Measurements from ENCODE around the gene FBXO10. TPM values are rescaled to one million over a fixed set of nuclear protein-coding genes. Genes with fewer than 3 reads are reported as not detected.

FBXO10 gene
- total RNA-seq, 4 donors from 2014 or later: 2.8 to 12.9 (median 9.4) TPM; not detected in 1

DNA sequence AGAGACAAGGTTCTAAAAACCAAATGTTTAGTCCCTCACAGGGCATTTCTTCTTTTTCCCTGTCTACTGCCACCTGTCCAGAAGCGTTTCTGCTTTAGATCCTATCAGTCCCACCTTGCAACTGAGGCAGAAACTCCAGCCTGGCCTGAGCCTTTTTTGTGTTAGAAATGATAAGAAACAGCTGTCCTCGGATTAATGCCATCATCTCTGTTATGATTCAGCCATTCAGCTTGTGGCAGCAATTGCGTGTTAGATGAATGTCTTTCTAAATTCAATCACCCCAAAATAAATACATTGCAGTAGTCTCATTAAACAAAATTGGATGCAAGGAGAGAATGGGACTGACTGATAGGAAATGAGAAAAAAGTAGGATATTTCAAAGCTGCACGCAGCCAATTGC is 46.3 kb upstream of the FBXO10 start:
- TF ChIP-seq POLR2A (IDR thresholded peaks at IDR 0.05) (no peak), CTCF (IDR thresholded peaks at IDR 0.05) (no peak)
- H3K4me3 ChIP-seq: no peak overlapping the region
- DNase-seq: no peak
- intact Hi-C loops (cut with DNase I; ENCODE audit: low total_unique reads): no loop called here
- H3K27me3 ChIP-seq: no peaks in the 10 kb centered on the region
- no peaks in the 10 kb centered on the region for H3K4me1 ChIP-seq
- H3K27ac ChIP-seq: no peak overlapping the region
- H3K9me3 ChIP-seq: no peaks in the 10 kb centered on the region
- no peaks in the 10 kb centered on the region for H3K36me3 ChIP-seq

DNA sequence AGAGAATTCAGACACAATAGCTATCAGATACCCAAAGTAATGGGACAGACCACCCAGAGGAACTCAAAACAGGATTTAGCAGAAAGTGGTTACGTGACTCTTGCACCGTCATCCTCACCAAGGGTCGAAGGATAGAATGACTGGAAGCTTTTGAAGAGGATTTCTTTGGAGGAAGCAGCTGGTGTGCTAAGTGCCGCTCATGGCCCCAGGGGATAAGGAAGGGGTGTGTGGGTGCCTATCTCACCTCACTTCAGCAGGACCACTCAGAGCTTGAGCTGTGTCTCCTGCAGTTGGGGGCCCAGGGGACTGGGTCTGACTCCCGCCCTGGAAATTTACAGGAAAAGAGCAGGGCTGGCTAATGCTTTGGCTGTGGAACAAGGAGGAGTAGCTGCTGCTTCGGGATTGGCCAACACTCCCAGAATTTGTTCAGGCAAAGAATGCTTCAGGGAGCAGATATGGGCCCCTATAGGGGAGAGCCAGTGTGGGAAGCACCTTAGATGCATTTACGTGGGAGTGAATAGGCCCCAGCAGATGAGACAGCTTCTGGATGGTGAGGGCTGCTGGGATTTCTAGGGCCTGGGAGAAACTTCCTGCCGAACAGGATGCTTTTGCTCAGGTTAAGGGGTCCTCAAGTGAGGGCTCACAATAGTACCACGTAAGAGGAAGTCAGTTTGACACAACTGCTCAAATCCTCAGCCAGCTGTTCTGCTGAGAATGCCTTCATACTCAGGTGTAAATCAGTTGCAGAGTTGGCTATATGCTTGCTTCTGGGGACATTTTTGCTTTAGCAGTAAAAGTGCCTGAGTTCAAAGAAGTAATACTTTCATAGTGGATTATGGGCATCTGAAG is 45.3 kb upstream of the FBXO10 start:
- no peak for DNase-seq
- no peak overlapping the region for H3K27ac ChIP-seq
- H3K36me3 ChIP-seq: no peaks in the 10 kb centered on the region
- H3K27me3 ChIP-seq: no peaks in the 10 kb centered on the region
- no peaks in the 10 kb centered on the region for H3K4me1 ChIP-seq
- no peak overlapping the region for H3K4me3 ChIP-seq
- intact Hi-C loops (cut with DNase I; ENCODE audit: low total_unique reads): no loop called here
- TF ChIP-seq POLR2A (IDR thresholded peaks at IDR 0.05): no peak
- TF ChIP-seq CTCF (IDR thresholded peaks at IDR 0.05): no peak
- no peaks in the 10 kb centered on the region for H3K9me3 ChIP-seq

DNA sequence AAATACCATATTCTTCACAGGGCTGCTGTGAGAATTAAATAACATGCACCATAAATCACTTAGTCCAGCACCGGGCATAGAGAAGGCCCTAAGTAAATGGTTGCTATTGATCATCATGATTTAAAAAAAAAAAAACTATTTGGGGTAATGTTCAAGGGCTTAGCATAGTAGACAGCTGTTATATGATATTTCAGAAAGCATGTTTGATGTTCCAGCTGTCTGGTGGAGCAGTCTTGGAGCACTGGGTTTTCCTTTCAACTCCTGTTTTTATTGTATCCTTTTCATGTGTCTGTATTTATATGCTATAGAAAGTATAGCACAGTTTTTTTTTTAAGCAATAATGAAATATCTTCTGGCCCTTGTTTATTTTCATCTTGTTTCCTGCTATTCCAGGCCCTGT is 44.2 kb upstream of the FBXO10 start:
- no peaks in the 10 kb centered on the region for H3K36me3 ChIP-seq
- TF ChIP-seq POLR2A (IDR thresholded peaks at IDR 0.05) (no peak), CTCF (IDR thresholded peaks at IDR 0.05) (no peak)
- intact Hi-C loops (cut with DNase I; ENCODE audit: low total_unique reads): no loop called here
- H3K4me1 ChIP-seq: no peaks in the 10 kb centered on the region
- no peaks in the 10 kb centered on the region for H3K27me3 ChIP-seq
- H3K4me3 ChIP-seq: no peak overlapping the region
- no peak for DNase-seq
- H3K27ac ChIP-seq: no peak overlapping the region
- H3K9me3 ChIP-seq: no peaks in the 10 kb centered on the region

DNA sequence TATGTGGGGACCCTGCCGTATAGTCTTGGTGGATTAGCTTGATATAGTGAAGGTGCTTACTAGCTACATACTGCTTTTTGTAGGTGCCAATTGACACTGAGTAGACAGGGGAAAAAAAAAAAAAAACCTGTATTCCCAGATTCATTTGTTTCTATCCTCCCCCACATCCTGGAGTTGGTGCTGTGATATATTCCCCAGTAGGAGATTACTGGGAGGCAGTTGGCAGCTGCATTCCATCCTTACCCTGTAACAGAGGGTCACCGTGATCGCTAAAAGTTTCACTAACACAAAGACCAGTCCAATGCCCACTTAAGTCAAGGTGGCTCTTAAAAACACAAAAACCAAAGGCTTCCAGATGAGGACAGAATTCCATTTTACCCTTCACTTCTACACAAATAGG is 43.6 kb upstream of the FBXO10 start:
- intact Hi-C loops (cut with DNase I; ENCODE audit: low total_unique reads): no loop called here
- H3K4me3 ChIP-seq: no peak overlapping the region
- TF ChIP-seq POLR2A (IDR thresholded peaks at IDR 0.05): no peak
- no peak for DNase-seq
- no peaks in the 10 kb centered on the region for H3K9me3 ChIP-seq
- no peaks in the 10 kb centered on the region for H3K4me1 ChIP-seq
- no peak overlapping the region for H3K27ac ChIP-seq
- no peaks in the 10 kb centered on the region for H3K27me3 ChIP-seq
- H3K36me3 ChIP-seq: no peaks in the 10 kb centered on the region

- H3K27me3 ChIP-seq: no peaks in the 10 kb centered on the region
- H3K9me3 ChIP-seq: no peaks in the 10 kb centered on the region
- intact Hi-C loops (cut with DNase I; ENCODE audit: low total_unique reads): no loop called here
- H3K4me1 ChIP-seq: no peaks in the 10 kb centered on the region
- no peak overlapping the region for H3K27ac ChIP-seq
- DNase-seq: no peak
- no peaks in the 10 kb centered on the region for H3K36me3 ChIP-seq
- TF ChIP-seq CTCF (IDR thresholded peaks at IDR 0.05) (no peak), POLR2A (IDR thresholded peaks at IDR 0.05) (no peak)
- H3K4me3 ChIP-seq: no peak overlapping the region
These were observed 42.6 kb upstream of the FBXO10 start for GRCh38 chr9:37618817-37619216.
